HuH-7 (cell line): ENCODE measurements around the gene RARB.

Experiments
- DNase-seq: peaks from one replicate; pipeline ENCODE4 v3.0.0; 2011; ENCODE audit warnings: low spot score

The RARB gene

DNA sequence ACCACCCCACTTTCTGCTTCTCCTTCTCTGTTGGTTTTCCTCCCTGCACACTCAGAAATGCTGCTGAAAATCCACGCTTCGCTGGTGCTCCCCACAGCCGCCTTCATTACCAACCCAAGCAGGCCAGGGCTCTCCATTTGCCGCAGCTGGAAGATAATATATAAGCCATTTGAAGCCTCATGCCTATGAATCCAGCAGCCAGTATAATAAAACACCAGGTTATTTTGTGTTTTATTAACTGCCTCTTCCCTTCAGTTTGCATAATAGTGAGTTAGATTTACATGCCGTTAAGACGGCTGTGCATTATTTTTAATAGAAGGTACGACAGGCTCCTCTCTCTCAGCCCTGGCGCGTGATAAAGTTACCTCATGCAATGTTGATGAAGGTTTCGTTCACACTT lies 150.0 kb downstream of the RARB start:
- no peak for DNase-seq

DNA sequence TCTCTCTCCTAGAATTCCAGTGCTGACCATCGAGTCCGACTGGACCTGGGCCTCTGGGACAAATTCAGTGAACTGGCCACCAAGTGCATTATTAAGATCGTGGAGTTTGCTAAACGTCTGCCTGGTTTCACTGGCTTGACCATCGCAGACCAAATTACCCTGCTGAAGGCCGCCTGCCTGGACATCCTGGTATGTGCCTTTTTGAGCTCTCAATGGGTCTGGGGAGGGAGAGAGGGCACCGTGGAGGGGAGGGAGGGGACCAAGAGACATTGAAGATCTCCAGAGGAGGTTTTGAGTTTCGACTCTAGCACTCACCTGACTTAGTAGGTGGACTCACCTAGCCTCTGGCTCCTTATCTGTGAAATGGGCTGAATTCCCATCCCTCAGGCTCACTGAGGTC lies 152.5 kb downstream of the RARB start:
- no peak for DNase-seq

DNA sequence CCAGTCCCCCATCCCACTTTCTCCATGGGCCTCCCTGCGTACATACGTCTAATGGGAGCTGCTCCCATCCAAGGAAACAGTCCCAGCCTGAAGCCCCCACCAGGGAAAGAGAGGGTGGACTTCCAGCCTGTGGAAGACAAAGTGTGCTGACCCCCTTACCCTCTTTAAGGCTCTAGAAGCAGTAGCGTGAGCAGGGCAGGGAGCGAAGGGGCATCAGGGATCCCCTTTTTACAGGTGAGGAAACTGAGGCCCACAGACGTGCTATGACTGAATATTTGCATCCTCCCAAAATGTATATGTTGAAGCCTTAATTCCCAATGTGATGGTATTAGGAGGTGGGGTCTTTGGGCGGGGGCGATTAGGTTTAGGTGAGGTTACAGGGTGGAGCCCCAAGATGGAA lies 153.3 kb downstream of the RARB start:
- no peak for DNase-seq

DNA sequence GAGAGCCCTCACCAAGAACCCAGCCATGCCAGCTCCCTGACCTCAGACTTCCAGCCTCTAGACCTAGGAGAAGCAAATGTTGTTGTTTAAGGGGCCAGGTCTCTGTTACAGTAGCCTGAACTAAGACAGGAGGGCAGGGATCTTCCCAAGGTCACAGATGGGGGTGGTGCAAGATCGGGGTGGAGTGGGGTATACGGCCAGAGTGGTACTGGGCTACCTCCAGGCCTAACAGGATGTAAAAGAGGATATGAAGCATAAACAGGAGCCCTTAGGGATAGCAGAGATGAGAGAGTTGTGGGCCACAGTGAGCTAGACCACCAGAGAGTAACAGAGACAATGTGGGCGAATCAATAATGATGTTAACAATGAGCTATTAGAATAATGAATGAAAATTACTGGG lies 153.8 kb downstream of the RARB start:
- DNase-seq: no peak

DNA sequence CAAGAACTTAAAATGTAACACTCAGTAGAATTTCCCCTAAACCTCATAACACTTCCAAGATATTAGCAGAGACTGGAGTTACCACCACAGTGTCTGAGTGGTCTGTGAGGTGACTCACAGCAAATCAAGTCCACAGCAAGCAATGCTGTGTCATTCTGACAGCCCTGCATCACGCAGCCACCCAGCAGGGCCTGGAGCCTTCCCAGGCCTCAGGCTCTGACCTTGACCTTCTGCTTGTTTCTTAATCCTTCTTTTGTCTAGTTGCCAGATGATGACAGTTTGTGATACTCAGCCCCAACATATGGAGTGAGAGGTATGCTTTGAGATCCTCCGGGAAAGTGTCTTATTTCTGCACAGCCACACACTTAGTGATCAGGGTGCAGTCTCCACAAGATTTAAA lies 154.2 kb downstream of the RARB start:
- DNase-seq: no peak

DNA sequence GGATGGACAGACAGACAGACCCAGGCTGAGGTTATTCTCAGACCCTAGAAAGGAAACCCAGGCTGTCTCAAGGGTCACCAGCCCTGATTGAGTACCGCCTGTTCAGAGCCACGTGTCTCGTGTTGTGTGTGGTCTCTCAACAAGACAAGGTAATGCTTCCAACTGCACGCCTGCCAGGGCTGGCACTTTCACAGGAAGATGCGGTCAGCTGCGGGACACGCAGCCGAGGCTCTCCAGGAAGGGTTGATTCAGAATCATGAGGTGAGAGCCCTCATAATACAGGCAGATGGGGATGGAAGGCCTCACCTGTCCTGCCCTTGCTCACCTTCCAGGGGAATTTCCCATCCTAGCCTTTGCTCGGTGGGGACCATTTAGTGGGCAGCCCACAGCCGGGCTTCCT lies 155.3 kb downstream of the RARB start:
- no peak for DNase-seq

DNA sequence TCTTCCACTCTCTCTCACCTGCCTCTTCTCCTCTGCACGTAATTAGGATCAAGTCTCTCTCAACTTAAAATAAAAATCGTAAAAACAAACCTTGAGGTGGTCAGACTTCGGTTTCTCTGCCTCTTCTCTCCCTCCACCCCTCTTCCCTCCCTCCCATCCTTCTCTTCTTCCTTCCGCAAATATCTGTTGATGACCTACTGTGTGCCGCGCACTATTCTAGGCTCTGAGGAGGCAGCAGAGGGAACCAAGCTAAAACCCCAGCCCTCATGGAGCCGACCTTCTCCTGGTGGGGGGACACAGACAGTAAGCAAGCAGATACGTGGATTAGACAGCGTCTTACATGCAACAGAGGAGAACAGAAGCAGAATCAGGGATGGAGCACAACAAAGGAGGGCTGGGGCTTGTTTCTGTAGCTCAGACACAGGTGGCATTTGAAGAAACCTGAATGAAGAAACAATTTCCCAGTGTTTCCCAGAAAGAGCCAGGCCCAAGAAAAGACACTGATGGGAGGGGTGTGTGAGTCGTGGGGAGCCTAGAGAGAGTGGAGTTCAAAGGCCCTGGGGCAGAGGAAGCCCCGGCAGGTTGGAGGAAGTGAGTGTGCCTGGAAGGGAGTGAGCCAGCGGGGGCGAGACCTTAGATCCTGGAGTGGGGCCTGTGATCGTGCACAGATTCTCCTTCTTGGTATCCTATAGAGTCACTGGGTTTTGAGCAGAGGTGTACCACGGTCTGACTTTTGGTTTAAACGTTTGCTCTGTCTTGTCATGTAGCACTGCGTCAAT lies 156.1 kb downstream of the RARB start:
- DNase-seq: no peak

DNA sequence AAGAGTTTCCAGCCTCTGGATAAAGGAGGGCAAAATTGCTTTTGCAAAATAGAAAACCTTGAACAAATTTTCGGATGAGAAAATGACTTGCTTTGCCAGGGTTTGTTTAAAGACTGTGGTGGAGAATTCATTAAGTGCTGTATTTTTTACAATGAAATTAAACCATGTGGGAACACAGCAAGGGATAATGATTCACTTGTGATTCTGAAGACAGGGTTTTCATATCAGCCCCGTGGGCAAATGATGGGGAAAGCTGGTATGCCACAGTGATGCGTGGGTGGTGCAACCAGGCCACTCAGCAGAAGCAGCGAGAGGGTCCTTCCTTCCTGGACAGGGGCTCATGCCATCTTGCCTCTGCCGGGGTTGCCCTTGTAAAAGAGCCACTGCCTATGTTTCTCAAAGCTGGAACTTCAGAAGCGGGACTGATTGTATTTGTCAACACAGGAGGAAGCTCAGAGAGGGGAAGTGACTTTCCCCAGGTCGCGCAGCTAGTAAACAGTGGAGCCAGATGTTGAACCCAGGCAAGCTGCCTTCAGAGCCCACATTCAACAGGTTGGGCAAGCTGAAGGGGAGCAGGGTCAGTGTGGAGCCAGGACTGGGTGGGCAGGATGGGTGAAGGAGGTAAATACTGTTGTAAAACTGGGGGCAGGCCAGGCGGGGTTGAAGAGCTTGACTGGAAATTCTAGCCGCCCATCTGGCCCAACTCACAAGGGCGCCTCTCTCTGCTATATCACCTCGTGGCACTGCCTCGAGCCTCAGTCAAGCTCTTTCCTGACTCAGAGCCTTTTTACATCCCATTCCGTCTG lies 157.5 kb downstream of the RARB start:
- no peak for DNase-seq

DNA sequence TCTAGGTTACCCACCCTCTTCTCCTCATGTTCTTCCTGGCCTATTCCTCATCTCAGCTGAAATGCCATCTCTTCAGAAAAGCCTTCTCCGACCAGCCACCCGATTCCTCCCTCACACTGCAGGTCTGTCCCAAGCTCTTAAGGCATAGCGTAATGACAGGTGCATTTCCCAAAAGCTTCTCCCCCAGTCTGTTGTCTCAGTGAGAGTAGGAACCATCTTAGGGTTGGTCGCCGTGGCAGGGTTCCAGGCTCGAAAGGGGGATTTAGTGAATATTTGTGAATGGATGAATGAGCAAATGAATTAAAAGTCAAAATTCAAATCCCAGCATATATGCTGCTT lies 158.1 kb downstream of the RARB start:
- DNase-seq: no peak

DNA sequence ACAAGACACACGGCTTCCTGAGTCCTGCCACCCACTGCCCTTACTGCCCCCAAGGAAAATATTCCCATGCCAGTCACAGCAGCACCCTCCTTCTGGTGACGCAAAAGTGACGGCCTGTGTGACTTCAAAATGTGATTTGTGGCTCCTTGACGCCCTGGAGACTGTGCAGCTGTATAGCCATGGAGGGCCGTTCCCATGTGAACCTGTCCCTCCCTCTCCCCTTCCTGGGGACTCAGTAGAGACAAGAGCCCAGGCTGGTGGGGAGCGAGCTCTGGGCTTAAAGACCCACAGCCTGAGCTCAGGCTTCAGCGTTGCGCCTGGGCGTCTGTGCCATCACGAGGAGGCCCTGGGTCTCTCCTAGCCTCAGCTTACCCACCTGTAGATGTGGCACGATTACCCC lies 158.5 kb downstream of the RARB start:
- no peak for DNase-seq

DNA sequence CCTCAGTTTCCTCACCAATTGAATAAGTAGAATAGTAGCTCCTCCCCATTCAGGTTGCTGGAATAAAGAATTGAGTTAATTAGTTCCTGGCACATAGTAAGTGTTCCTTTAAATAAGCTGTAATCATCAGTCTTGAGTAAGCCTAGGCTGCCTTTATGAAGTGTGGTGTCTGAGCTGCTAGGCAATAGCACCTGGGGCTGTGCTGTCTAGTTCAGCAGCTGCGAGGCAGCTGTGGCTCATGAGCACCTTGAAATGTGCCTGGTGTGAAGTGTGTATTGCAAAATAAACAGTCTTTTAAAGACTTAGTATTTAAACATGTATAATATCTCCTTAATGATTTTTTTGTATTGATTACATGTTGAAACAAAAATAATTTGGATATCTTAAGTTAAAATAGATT lies 159.0 kb downstream of the RARB start:
- DNase-seq: no peak

DNA sequence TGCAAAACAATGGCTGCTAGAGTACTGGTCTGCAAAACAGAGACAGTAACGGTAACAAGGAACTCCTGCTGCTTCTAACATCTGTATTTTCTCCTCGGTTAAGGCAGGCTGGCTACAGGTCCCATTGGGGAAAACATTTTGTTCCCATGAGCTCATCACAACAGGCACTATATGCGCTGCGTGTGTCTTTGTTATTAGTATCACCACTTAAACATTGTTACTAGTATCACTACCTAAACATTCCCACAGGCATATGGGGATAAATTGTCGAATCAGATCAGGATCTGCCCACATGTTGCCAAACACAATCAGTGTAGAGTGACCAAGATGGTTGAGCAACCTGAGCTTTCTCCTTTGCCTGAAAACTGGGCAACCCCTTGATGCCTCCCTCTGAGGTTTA lies 159.5 kb downstream of the RARB start:
- DNase-seq: no peak

DNA sequence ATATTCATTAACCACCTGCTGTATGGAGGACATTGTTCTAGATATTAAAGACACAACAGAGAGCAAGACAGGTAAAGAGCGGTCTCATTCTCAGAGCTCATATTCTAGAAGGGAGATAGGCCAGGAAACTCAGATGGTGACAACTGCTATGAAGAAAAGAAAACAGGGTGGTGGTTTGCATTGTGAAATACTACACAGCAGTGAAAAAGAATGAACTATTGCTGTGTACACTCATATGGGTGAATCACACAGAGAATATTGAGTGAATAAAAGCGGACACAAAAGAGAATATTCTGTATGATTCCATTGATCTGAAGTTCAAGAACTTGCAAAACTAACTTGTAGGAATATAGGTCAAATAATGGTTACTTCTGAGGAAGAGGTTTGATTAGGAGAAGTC lies 159.9 kb downstream of the RARB start:
- no peak for DNase-seq

DNA sequence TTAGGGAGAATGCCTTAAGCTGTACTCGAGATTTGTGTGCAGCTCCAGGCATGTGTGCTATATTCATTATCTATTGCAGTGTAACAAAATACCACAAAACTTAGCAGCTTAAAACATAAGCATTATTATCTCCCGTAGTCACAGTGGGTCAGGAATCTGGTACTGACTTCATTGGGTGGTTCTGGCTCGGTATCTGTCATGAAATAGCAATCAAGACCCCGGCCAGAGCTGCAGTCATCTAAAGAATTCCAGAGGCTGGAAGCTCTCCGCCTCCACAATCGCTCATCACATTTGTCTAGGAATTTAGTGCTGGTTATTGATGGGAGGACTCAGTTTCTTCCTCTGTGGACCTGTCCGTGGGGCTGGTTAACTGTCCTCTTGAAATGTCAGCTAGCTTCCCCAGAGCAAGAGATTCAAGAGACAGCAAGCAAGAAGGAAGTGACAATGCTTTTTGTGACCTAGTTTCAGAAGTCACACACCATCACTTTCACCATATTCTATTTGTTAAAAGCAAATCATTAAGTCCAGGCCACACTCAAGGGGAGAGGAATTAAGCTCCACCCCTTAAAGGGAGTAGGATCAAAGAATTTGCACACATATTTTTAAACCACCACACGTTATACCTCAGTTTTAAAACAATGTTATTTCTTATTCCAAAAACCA lies 160.5 kb downstream of the RARB start:
- DNase-seq: no peak

DNA sequence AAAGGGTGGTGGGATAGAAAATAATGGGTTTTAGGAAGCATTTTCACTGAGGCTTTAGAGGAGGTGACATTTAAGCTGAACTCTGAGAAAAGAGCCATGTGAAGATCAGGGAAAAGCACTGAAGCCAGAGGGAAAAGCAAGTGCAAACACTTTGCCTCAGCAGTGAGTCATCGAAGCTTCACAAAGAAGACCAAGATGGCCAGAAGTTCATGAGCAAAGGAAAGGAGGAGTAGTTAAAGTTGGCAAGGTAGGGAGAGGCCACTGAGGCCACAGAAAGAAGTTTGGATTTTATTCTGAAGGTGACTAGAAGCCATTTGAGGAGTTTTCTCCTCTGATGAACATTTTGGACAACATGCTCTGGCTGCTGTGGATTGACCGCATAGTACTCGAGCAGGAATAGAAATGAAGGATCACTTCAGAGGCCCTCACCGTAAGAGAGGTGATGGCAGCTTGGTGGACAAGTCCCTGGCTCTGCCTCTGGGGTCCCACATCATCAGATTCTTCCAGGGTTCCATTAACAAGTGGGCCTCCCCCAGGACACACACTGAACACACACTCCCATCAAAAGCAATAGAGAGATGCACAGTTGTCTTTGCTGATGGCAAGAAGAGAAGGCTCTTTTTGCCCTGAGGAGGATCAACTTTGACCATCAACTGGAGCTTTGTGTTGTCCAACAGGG lies 161.2 kb downstream of the RARB start:
- DNase-seq: no peak

DNA sequence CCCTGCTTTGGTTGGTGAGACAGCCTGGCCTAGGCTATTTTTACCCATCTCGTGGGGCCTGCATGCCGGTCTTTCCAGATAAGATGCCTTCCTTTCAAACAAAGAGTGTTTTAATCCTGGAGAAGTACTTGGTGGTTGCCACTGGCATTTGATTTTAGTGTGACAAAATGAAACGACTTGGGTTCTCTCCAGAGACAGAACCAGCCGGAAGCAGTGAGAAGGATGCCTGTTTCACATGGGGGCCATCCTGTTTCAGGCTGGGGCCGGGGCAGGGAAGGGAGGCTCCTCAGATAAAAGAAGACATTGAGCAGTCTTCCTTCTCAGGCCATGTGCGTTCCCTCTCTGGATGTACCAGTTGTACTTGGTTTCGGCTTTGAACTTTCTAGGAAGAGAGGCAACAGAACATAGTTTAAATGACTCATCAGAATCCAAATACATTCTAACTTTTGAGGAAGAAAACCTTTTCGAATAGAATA lies 161.8 kb downstream of the RARB start:
- DNase-seq: no peak

DNA sequence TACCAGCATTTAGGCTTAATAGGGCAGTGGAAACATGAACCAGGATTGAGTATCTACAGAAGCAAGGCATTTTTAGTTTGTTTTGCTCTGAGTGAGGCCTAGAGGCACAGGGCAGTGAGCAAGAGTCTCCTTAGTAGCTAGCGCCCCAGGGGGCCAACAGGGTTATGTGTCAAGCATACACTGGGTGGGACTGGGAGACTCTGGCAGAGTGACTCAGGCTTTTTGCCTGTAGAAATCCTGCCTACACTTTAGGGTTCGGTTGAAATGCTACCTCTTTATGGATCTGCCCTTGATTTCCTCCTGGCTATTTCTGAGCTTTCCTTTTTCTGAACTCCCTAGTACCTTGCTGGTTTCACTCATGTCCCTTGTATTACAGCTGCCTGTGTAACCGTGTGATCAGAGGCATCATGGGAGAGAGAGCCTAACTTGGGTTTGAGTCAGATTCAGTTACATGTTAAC lies 164.5 kb downstream of the RARB start:
- DNase-seq: peak; percentile 53

DNA sequence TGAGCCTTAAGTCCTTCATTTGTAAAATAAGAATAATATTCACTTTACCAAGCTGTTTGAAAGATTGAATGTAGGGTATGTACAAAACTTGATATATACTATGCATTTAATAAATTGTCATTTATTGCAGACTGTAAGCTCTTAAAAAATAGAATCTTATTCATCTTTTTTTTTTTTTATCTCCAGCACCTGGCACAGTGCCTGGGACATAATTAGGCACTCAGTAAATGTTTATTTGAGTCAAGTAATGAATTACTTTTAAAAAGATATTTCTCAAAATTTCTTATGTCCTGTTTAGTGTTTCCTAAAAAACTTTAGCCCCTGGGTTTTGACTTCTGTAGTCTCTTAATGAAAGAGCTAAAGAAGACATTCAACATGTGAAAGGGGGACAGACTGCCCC lies 164.9 kb downstream of the RARB start:
- no peak for DNase-seq

DNA sequence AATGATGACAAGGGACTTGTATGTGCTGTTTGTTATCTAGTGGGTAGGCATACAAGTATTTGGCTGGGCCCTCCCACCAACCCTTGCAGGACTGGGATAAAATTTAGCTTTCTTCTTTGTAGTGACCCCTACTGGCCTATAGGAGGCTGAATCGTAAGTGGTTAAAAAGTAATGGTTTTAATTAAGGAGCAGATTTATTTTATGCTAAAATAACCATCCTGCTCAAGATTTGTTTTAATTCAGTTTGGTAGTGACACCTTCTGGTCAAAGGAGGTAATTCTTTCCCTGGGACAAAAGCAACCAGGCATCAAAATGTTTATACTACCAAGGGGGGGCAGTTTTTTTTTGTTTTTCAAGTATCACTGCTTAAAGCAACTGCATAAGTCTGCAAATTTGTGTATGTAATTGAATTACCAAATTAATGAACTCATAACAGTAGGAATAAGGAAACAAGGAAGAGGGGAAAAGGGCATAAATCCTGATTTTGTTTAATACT lies 166.0 kb downstream of the RARB start:
- no peak for DNase-seq

DNA sequence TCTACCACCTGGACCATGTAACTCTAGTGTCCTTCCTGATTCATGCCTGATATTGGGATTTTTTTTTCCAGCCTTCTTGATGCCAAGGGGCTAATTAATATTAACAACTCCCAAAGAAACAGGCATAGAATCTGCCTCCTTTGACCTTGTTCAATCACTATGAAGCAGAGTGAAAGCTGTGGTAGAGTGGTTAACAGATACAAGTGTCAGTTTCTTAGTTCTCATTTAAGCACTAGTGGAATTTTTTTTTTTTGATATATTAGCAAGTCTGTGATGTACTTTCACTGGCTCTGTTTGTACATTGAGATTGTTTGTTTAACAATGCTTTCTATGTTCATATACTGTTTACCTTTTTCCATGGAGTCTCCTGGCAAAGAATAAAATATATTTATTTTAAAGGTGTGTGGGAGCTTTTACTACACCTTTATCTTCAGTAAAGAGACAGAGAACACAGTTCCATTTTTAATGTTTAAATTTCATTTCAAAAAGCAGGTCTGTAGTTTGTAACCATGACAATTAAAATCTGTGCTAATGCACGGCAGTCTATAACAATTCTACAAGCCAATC lies 169.6 kb downstream of the RARB start:
- DNase-seq: no peak

DNA sequence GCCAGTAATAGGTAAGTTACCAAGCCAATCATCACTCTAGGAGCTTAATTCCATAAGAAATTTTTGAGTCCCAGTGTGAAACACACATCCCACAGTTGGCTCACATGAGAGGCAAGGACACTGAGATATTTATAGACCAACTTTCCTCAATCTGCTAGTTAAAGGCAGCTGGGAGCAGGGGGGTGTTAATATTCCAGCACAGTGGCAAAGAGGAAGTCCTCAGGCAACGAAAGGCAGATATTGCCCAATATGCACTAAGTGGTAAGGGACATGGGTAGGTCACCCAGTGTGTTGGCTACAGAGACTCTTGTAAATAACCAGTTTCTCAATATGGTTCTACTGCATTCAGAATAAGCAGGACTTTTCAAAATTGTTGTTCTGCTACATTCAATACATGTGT lies 175.6 kb downstream of the RARB start:
- DNase-seq: no peak
